GM12865 (cell line): ENCODE measurements around the gene ANKRD18A.

Source experiments
- DNase-seq: peaks from one replicate; pipeline ENCODE4 v3.0.0; 2010; ENCODE audit warnings: low read depth
- H3K4me3 ChIP-seq: 2 replicates; pipeline ENCODE4 v1.5.1; 2011; ENCODE audit warnings: mild to moderate bottlenecking, low read depth, low read length, control low read depth
- CTCF ChIP-seq: IDR thresholded peaks from 2 replicates; pipeline ENCODE4 v1.5.1; 2011; ENCODE audit warnings: low read length, control low read depth, low read depth, inconsistent platforms; ENCODE audit not compliant: insufficient read depth; ENCODE audit errors: missing control alignments

Gene ANKRD18A

GRCh38 chr9:38652044-38652443 is 31.6 kb upstream of the ANKRD18A start:
- peak; percentile 34 for DNase-seq
- H3K4me3 ChIP-seq = no peak overlapping the region
- TF ChIP-seq CTCF = no peak

GRCh38 chr9:38651400-38652042 is 31.1 kb upstream of the ANKRD18A start:
- DNase-seq = peak; percentile 27
- no peak for TF ChIP-seq CTCF
- H3K4me3 ChIP-seq = no peak overlapping the region

DNA sequence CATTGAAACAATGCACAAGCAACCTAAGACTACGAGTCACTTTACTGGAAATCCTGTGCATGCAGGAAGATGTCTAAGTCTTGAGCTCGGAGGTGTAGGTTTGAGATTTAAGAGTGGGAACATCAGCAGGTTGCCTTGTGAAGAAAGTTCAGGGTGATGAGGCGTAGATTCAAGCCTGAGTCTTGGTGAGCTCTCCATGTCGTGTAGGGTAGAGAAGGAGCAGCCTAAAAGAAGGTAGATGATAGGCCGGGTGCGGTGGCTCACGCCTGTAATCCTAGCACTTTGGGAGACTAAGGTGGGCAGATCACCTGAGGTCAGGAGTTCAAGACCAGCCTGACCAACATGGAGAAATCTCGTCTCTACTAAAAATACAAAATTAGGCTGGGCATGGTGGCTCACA is 30.2 kb upstream of the ANKRD18A start:
- H3K4me3 ChIP-seq = no peak overlapping the region
- no peak for TF ChIP-seq CTCF
- DNase-seq = no peak

DNA sequence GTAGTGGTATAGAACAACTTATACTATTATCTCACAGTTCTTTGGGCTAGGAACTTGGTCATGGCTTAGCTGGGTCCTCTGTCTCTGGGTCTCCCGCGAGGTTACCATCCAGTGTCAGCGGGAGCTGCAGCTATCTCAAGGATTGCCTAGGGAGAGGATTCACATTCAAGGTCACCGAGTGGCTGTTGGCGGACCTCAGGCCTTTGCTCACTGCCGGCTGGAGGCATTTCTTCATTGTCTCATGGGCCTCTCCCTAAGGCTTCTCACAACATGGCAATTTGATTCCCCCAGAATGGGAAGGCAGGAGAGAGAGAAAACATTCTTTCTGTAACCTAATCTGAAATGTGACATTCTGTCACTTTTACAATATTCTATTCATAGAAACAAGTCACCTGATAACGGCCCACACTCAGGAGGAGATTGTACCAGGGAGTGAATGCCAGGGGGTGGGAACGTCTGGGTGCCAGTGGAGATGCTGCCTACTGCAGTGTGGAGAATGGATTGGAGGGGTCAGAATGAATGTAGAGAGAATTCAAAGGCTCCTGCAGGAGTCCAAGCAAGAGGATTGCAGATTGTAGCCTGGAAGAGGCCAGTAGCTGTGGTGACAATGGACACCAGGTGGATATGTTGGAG is 29.5 kb upstream of the ANKRD18A start:
- no peak for DNase-seq
- H3K4me3 ChIP-seq = no peak overlapping the region
- TF ChIP-seq CTCF = no peak

- no peak overlapping the region for H3K4me3 ChIP-seq
- TF ChIP-seq CTCF = no peak
- no peak for DNase-seq
These were observed 24.2 kb upstream of the ANKRD18A start for GRCh38 chr9:38644601-38645000.

DNA sequence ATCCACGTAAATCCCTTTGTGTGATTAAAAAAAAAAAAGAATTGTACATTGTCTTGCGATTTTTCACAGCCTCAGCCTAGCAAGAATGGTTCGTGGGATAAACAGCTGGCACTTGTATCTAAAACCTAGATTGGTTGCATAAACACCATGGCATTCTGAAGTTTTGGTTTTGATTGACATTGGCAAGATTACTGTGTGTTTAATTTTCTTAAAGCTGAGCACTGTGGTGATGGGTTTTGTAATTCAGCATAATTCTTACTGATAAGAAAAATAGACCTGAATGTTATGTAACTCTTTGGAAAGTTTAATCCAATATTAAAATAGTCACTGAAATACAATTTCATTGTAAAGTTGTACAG is 23.4 kb upstream of the ANKRD18A start:
- no peak for TF ChIP-seq CTCF
- DNase-seq = no peak
- H3K4me3 ChIP-seq = no peak overlapping the region
